Fibroblast of the aortic adventitia (primary cell): ENCODE data around the gene RPS6KA5. TPM values are rescaled to one million over a fixed set of nuclear protein-coding genes. Genes with fewer than 3 reads are reported as not detected.
"Not testable (repeated sequence)": the region's sequence is repeated elsewhere in the genome, so short reads cannot be mapped to it uniquely, and the experiment has no call there.

Experiments used
- DNase-seq: peaks from one replicate; pipeline ENCODE4 v3.0.0-alpha.2; 2010; ENCODE audit warnings: low read depth
- H3K4me3 ChIP-seq: 2 replicates; pipeline ENCODE4 v1.5.1; 2011; ENCODE audit warnings: low read depth, mild to moderate bottlenecking, control low read depth, low read length, moderate library complexity
- CTCF ChIP-seq: IDR thresholded peaks from 2 replicates; pipeline ENCODE4 v1.5.1; 2011; ENCODE audit warnings: mild to moderate bottlenecking, low read length, control low read depth, inconsistent platforms; ENCODE audit not compliant: insufficient read depth
- total RNA-seq: library from RNA; depleted of rRNA; stranded (reverse); fragments of >200 nt; gene quantifications from 2 replicates; pipeline ENCODE4 v1.2.3, GENCODE V29; 2012; ENCODE audit warnings: low replicate concordance

The RPS6KA5 gene
- total RNA-seq: 5.0 and 8.0 TPM in 2 replicates

GRCh38 chr14:91060351-91061055, at the start of gene RPS6KA5:
Gene RPS6KA5 (minus strand): TSS chr14:91060641. CDS start chr14:91060434, 207 bp downstream.
- TF ChIP-seq CTCF: peak; percentile 14
- peak; percentile 100 for DNase-seq
- peak within 1 kb of the TSS; percentile 88 for H3K4me3 ChIP-seq

- no peak overlapping the region for H3K4me3 ChIP-seq
- DNase-seq: peak; percentile 45
- TF ChIP-seq CTCF: no peak
Measured at GRCh38 chr14:91108941-91109611, 48.6 kb upstream of the RPS6KA5 start.

GRCh38 chr14:91103116-91103515, 42.7 kb upstream of the RPS6KA5 start:
- no peak overlapping the region for H3K4me3 ChIP-seq
- DNase-seq: peak; percentile 53
- no peak for TF ChIP-seq CTCF

- DNase-seq: no peak
- no peak for TF ChIP-seq CTCF
- no peak overlapping the region for H3K4me3 ChIP-seq
Measured at GRCh38 chr14:91100102-91100501, 39.7 kb upstream of the RPS6KA5 start.

- DNase-seq: no peak
- no peak for TF ChIP-seq CTCF
Measured at GRCh38 chr14:91098591-91098990, 38.1 kb upstream of the RPS6KA5 start.

GRCh38 chr14:91097657-91098056, 37.2 kb upstream of the RPS6KA5 start:
- not testable (repeated sequence) for DNase-seq, H3K4me3 ChIP-seq

More at GRCh38 chr14:91098591-91098990, 38.1 kb upstream of the RPS6KA5 start:
- no peak overlapping the region for H3K4me3 ChIP-seq

GRCh38 chr14:91095178-91095577, 34.7 kb upstream of the RPS6KA5 start:
- no peak for DNase-seq
- H3K4me3 ChIP-seq: no peak overlapping the region
- TF ChIP-seq CTCF: no peak
